ENCODE data around the gene GPR89A. TPM values are rescaled to one million over a fixed set of nuclear protein-coding genes. Genes with fewer than 3 reads are reported as not detected.
"Not testable (repeated sequence)": the region's sequence is repeated elsewhere in the genome, so short reads cannot be mapped to it uniquely, and the experiment has no call there.

The GPR89A gene
- total RNA-seq, 1 experiment from 2014 or later: 23.4 TPM

- no peak for DNase-seq (ENCODE audit: low read depth)
Measured at GRCh38 chr1:145717833-145718232, 110.0 kb downstream of the GPR89A start.

GRCh38 chr1:145718465-145718864 is 110.7 kb downstream of the GPR89A start:
- DNase-seq (ENCODE audit: low read depth): not testable (repeated sequence)

GRCh38 chr1:145719230-145720079 is 111.7 kb downstream of the GPR89A start, which contains the start of gene CD160:
TSS of gene CD160 (plus strand) at chr1:145719499. CDS start at chr1:145728328, 8,829 bp downstream.
- no peak for DNase-seq (ENCODE audit: low read depth)

Other genes starting within 250 kb of the GPR89A start
- 0.78 and 1.3 TPM in 2 replicates for gene NBPF20, start 182.4 kb upstream of the GPR89A start, total RNA-seq (2014; rRNA removed; shearing (Covaris generic))
- 5.3 and 6.1 TPM in 2 replicates for gene PDZK1, start 99.4 kb downstream of the GPR89A start, total RNA-seq (2014; rRNA removed; shearing (Covaris generic))
- not detected in 2 replicates for gene CD160, start 111.5 kb downstream of the GPR89A start, total RNA-seq (2014; rRNA removed; shearing (Covaris generic))
- 9.6 and 10.2 TPM in 2 replicates for gene RNF115, start 216.1 kb downstream of the GPR89A start, total RNA-seq (2014; rRNA removed; shearing (Covaris generic))
- gene POLR3C, start 216.2 kb downstream of the GPR89A start, total RNA-seq (2014; rRNA removed; shearing (Covaris generic)): 33.9 and 37.2 TPM in 2 replicates
- gene NUDT17, start 237.6 kb downstream of the GPR89A start, total RNA-seq (2014; rRNA removed; shearing (Covaris generic)): 4.3 and 5.7 TPM in 2 replicates

Measured in RPMI7951 (cell line).